Tibial artery (tissue), 4 donors: Measurements from ENCODE around the gene KRTAP4-3.

Experiments
- DNase-seq, 2 donors: peaks; one replicate each; pipeline ENCODE4 v3.0.0-alpha.2; 2019
- H3K27ac ChIP-seq, 2 donors: fragments of 200-600 bp; sonication (generic) in 1 of 2; 1 replicate in 1 of 2; 2 replicates in 1 of 2; pipeline ENCODE4 v1.5.1; 2018 to 2019; ENCODE audit warnings: mild to moderate bottlenecking in 1 of 2
- H3K27me3 ChIP-seq, 2 donors: fragments of 200-600 bp; sonication (generic) in 1 of 2; one replicate each; pipeline versions ENCODE4 v1.5.1 to v1.6.0; 2016 to 2019
- H3K36me3 ChIP-seq, 3 donors: fragments of 200-600 bp; sonication (generic) in 2 of 3; one replicate each; pipeline ENCODE4 v1.5.1; 2016 to 2019; ENCODE audit warnings: mild to moderate bottlenecking in 2 of 3
- H3K4me1 ChIP-seq, 4 donors: fragments of 200-600 bp; sonication (generic) in 2 of 4; 1 replicate in 3 of 4; 2 replicates in 1 of 4; pipeline ENCODE4 v1.5.1; 2016 to 2019
- H3K4me3 ChIP-seq, 2 donors: fragments of 200-600 bp; sonication (generic) in 1 of 2; 1 replicate in 1 of 2; 2 replicates in 1 of 2; pipeline ENCODE4 v1.5.1; 2018 to 2019; ENCODE audit warnings: mild to moderate bottlenecking in 2 of 2
- H3K9me3 ChIP-seq, 3 donors: fragments of 200-600 bp; sonication (generic) in 1 of 3; one replicate each; pipeline ENCODE4 v1.5.1; 2016 to 2019
- intact Hi-C: fragments of 100-400 bp; cut with DNase I; formaldehyde crosslinking; loops from one replicate; pipeline ENCODE4 v1.15.0; 2023; ENCODE audit warnings: low total_unique reads
- TF ChIP-seq, protein P1 (sequence below), 2 experiments: fragments of 200-600 bp in 1 of 2; fragments of 450-650 bp in 1 of 2; IDR thresholded peaks; one replicate each; pipeline ENCODE4 v1.5.1; 2017 to 2019; ENCODE audit warnings: antibody characterized with exemption in 2 of 2, mild to moderate bottlenecking in 1 of 2, moderate library complexity in 1 of 2

KRTAP4-3 gene

DNA sequence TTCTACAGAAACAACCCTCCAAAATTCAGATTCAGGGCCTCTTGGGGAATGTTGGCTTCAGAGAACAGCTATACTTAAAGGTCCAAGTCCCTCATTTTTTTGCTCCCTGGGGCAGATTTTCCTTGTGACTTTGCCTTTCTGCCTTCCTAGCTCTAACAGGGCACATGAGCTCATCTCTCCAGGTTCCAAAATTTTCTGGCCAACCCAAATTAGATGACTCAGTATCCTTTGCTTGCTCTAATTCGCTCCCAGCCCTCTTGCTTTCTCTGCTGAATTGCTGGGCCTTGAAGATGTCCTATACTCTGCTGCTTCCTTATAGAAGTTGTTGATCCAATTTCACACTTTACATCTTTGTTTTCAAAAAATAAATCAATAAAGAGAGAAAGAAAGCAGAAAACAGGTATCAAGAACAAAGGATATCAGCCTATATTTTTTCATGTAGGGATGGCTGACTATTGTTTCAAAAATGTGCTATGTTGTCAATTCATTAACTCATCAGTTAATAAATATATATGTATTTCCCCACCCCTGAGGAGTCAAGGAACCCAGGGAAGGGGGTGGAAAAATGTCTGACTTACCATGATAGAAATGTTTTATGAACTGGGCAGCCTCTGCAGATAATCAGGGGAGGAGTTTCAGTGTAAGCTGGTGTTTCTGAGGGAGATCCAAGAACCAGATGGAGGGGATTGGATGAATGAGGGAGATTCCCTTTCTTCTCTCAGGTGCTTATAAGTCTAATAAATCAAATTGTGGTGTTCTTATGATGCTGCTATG lies 11.0 kb upstream of the KRTAP4-3 start:
- DNase-seq: no peak
- H3K4me1 ChIP-seq: no peaks in the 10 kb centered on the region
- no peaks in the 10 kb centered on the region for H3K27me3 ChIP-seq
- intact Hi-C loops: no loop called here
- H3K36me3 ChIP-seq: no peaks in the 10 kb centered on the region
- no peaks in the 10 kb centered on the region for H3K9me3 ChIP-seq
- H3K4me3 ChIP-seq: no peak overlapping the region
- TF ChIP-seq, protein P1, sequence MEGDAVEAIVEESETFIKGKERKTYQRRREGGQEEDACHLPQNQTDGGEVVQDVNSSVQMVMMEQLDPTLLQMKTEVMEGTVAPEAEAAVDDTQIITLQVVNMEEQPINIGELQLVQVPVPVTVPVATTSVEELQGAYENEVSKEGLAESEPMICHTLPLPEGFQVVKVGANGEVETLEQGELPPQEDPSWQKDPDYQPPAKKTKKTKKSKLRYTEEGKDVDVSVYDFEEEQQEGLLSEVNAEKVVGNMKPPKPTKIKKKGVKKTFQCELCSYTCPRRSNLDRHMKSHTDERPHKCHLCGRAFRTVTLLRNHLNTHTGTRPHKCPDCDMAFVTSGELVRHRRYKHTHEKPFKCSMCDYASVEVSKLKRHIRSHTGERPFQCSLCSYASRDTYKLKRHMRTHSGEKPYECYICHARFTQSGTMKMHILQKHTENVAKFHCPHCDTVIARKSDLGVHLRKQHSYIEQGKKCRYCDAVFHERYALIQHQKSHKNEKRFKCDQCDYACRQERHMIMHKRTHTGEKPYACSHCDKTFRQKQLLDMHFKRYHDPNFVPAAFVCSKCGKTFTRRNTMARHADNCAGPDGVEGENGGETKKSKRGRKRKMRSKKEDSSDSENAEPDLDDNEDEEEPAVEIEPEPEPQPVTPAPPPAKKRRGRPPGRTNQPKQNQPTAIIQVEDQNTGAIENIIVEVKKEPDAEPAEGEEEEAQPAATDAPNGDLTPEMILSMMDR (IDR thresholded peaks at IDR 0.05): no peak
- H3K27ac ChIP-seq: no peak overlapping the region

DNA sequence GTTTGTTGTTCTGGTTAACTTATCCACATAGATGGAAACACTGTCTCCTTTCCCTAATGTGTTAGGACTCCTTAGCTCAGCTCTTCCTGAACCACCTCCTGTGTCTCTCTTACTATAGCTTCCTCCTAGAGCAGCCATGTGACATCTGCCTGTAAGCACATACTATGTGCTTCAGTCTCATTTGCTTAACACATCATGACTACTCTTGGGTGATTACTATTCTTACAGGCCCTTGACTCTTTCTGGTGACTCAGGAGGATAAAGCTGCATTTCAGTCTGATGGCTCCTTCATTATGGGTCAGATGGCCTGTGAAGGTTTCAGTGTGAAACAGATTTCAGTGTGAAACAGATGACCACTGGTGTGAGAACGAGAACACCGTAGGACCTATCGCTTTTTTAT lies 10.3 kb upstream of the KRTAP4-3 start:
- intact Hi-C loops: no loop called here
- Histone ChIP-seq H3K4me1 (no peaks in the 10 kb centered on the region), H3K4me3 (no peak overlapping the region), H3K9me3 (no peaks in the 10 kb centered on the region), H3K36me3 (no peaks in the 10 kb centered on the region), H3K27me3 (no peaks in the 10 kb centered on the region), H3K27ac (no peak overlapping the region)
- TF ChIP-seq, protein P1 (IDR thresholded peaks at IDR 0.05): no peak
- no peak for DNase-seq

DNA sequence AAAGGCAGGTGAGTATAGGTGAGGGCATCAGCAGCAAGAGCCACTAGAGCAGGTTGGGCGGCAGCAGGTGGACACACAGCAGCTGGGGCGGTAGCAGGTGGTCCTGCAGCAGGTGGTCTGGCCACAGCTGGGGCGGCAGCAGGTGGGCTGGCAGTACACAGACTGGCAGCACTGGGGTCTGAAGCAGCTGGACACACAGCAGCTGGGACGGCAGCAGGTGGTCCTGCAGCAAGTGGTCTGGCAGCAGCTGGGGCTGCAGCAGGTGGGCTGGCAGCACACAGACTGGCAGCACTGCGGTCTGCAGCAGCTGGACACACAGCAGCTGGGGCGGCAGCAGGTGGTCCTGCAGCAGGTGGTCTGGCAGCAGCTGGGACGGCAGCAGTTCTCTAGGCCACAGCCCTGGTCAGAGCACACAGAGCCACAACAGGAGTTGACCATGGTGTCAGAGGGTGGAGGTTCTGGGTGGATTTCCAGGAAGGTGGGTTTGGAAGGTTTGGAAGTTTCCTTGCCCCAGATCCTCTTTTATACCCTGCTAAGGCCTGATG lies 9.8 kb upstream of the KRTAP4-3 start, which contains the start of gene KRTAP4-2:
KRTAP4-2 (minus strand) TSS at position 495 of the 545 bp plus-strand sequence; CDS start at position 438, 57 bp downstream.
- intact Hi-C loops: no loop called here
- no peak within 1 kb of the TSS for H3K27ac ChIP-seq
- TF ChIP-seq, protein P1 (IDR thresholded peaks at IDR 0.05): no peak
- no peak within 1 kb of the TSS for H3K4me3 ChIP-seq
- no peaks in the 10 kb centered on the region for H3K9me3 ChIP-seq
- no peaks in the 10 kb centered on the region for H3K4me1 ChIP-seq
- H3K27me3 ChIP-seq: no peaks in the 10 kb centered on the region
- H3K36me3 ChIP-seq: no peaks in the 10 kb centered on the region
- no peak for DNase-seq

DNA sequence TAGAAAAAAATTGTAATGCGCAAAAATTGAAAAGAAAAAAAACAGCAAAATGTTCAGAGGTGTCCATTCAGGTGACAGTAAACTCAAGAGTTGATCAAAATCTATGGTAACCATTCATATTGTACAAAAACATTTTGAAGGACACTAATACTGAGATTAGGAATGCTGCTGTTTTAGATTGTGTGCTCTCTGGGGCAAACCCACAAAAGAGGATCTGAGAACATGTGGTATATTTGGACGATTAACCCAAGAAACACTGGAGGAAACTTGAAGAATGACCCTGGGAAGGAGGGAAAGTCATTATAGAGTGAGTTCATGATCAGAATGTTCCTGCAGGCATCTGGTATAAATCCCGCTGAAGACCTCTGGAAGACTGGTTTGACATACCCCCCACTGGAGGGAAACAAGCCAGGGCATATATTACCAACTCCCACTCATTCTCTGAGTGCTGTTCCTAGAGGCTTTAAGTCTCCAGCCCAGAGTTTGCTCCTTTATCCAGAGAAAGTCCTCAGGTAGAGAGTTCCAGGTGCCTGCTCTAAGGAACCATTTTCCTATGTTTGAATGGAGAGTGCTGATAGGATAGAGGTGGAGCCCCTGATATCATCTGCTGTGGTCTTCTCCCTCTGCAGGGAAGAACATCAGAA lies 8.8 kb upstream of the KRTAP4-3 start:
- Histone ChIP-seq H3K27ac (no peak overlapping the region), H3K27me3 (no peaks in the 10 kb centered on the region), H3K4me1 (no peaks in the 10 kb centered on the region), H3K4me3 (no peak overlapping the region), H3K9me3 (no peaks in the 10 kb centered on the region), H3K36me3 (no peaks in the 10 kb centered on the region)
- no peak for DNase-seq
- TF ChIP-seq, protein P1 (IDR thresholded peaks at IDR 0.05): no peak
- intact Hi-C loops: no loop called here

DNA sequence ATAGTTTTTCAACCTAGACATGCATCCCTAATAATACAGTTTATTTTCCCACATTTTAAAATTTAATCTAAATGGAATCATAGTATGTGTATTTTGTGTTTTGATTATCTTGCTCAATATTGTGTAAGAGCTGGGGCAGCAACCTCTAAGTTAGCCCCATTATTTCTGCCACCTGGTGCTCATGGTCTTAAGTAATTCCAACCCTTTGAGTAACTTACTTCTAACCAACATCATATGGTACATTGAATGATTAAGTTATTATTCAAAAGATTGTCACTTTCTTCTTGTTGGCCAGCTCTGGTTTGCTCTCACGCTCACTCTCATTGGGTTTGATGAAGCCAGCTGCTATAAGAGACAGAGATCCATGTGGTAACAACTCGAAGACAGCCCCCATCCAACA lies 3.9 kb upstream of the KRTAP4-3 start:
- no peaks in the 10 kb centered on the region for H3K27me3 ChIP-seq
- DNase-seq: no peak
- H3K9me3 ChIP-seq: no peaks in the 10 kb centered on the region
- H3K27ac ChIP-seq: no peak overlapping the region
- no peaks in the 10 kb centered on the region for H3K4me1 ChIP-seq
- TF ChIP-seq, protein P1 (IDR thresholded peaks at IDR 0.05): no peak
- no peak overlapping the region for H3K4me3 ChIP-seq
- no peaks in the 10 kb centered on the region for H3K36me3 ChIP-seq
- intact Hi-C loops: no loop called here
